Liver (tissue), 9 donors: ENCODE measurements around the gene ZNF681. TPM values are rescaled to one million over a fixed set of nuclear protein-coding genes. Genes with fewer than 3 reads are reported as not detected.

Experiments used
- DNase-seq: peaks from one replicate; pipeline ENCODE4 v3.0.0-alpha.2; 2017; ENCODE audit warnings: low spot score
- H3K27ac ChIP-seq, 2 donors: one replicate each; pipeline ENCODE4 v1.7.0; 2013; ENCODE audit warnings: inconsistent platforms in 2 of 2, low read length in 2 of 2, control low read depth in 1 of 2, low read depth in 1 of 2, mild to moderate bottlenecking in 1 of 2
- H3K27me3 ChIP-seq, 4 donors: one replicate each; pipeline versions ENCODE4 v1.6.1 to v1.7.0; 2013; ENCODE audit warnings: low read length in 3 of 4, inconsistent platforms in 1 of 4, mild to moderate bottlenecking in 1 of 4, moderate library complexity in 1 of 4; ENCODE audit not compliant: control insufficient read depth in 4 of 4, insufficient read depth in 4 of 4
- H3K36me3 ChIP-seq, 4 donors: one replicate each; pipeline versions ENCODE4 v1.6.1 to v1.7.0; 2013; ENCODE audit warnings: low read length in 3 of 4, mild to moderate bottlenecking in 3 of 4, low read depth in 1 of 4, moderate library complexity in 1 of 4; ENCODE audit not compliant: control insufficient read depth in 4 of 4, insufficient read depth in 3 of 4
- H3K4me1 ChIP-seq, 4 donors: one replicate each; pipeline versions ENCODE4 v1.6.1 to v1.7.0; 2013; ENCODE audit warnings: low read length in 3 of 4, mild to moderate bottlenecking in 3 of 4, moderate library complexity in 1 of 4; ENCODE audit not compliant: control insufficient read depth in 4 of 4, insufficient read depth in 4 of 4
- H3K4me3 ChIP-seq, 3 donors: one replicate each; pipeline versions ENCODE4 v1.6.1 to v1.7.0; 2013; ENCODE audit warnings: low read length in 3 of 3, control low read depth in 1 of 3, low read depth in 1 of 3, mild to moderate bottlenecking in 1 of 3
- H3K9ac ChIP-seq, 2 donors: one replicate each; pipeline ENCODE4 v1.7.0; 2013; ENCODE audit warnings: low read length in 2 of 2, mild to moderate bottlenecking in 2 of 2, moderate library complexity in 2 of 2, control low read depth in 1 of 2, low read depth in 1 of 2
- H3K9me3 ChIP-seq, 4 donors: one replicate each; pipeline versions ENCODE4 v1.6.1 to v1.7.0; 2013; ENCODE audit warnings: low read length in 3 of 4; ENCODE audit not compliant: control insufficient read depth in 4 of 4
- ATF3 ChIP-seq: IDR thresholded peaks from 2 replicates; pipeline ENCODE4 v1.6.1; 2016; ENCODE audit warnings: antibody characterized with exemption
- EGR1 ChIP-seq, 2 donors: IDR thresholded peaks; 2 replicates each; pipeline ENCODE4 v1.6.1; 2016 to 2018; ENCODE audit warnings: antibody characterized with exemption in 2 of 2, low read depth in 2 of 2
- FOXA1 ChIP-seq: IDR thresholded peaks from 2 replicates; pipeline ENCODE4 v1.6.1; 2016; ENCODE audit warnings: antibody characterized with exemption
- FOXA2 ChIP-seq: IDR thresholded peaks from 2 replicates; pipeline ENCODE4 v1.6.1; 2016; ENCODE audit warnings: antibody characterized with exemption
- GABPA ChIP-seq, 2 donors: IDR thresholded peaks in 1 of 2; conservative IDR thresholded peaks in 1 of 2; 2 replicates each; pipeline ENCODE4 v1.6.1; 2016; ENCODE audit warnings: antibody characterized with exemption in 2 of 2, mild to moderate bottlenecking in 1 of 2, moderate library complexity in 1 of 2
- HNF4A ChIP-seq, 2 donors: conservative IDR thresholded peaks; 2 replicates each; pipeline ENCODE4 v1.6.1; 2016; ENCODE audit warnings: antibody characterized with exemption in 2 of 2, mild to moderate bottlenecking in 2 of 2
- HNF4G ChIP-seq: IDR thresholded peaks from 2 replicates; pipeline ENCODE4 v1.6.1; 2016; ENCODE audit warnings: antibody characterized with exemption
- JUND ChIP-seq, 2 donors: IDR thresholded peaks; 2 replicates each; pipeline ENCODE4 v1.6.1; 2016; ENCODE audit warnings: antibody characterized with exemption in 2 of 2
- NR2F2 ChIP-seq: IDR thresholded peaks from 2 replicates; pipeline ENCODE4 v1.6.1; 2016; ENCODE audit warnings: antibody characterized with exemption
- RAD21 ChIP-seq, 2 donors: IDR thresholded peaks; 2 replicates each; pipeline ENCODE4 v1.6.1; 2016; ENCODE audit warnings: antibody characterized with exemption in 2 of 2, mild to moderate bottlenecking in 2 of 2
- REST ChIP-seq: IDR thresholded peaks from 2 replicates; pipeline ENCODE4 v1.6.1; 2016; ENCODE audit warnings: antibody characterized with exemption, mild to moderate bottlenecking
- RXRA ChIP-seq, 2 donors: IDR thresholded peaks; 2 replicates each; pipeline ENCODE4 v1.6.1; 2017 to 2018; ENCODE audit warnings: antibody characterized with exemption in 2 of 2, mild to moderate bottlenecking in 1 of 2
- SP1 ChIP-seq: IDR thresholded peaks from 2 replicates; pipeline ENCODE4 v1.6.1; 2018; ENCODE audit warnings: antibody characterized with exemption, mild to moderate bottlenecking
- TAF1 ChIP-seq: conservative IDR thresholded peaks from 2 replicates; pipeline ENCODE4 v1.6.1; 2016; ENCODE audit warnings: antibody characterized with exemption, mild to moderate bottlenecking
- YY1 ChIP-seq: IDR thresholded peaks from 2 replicates; pipeline ENCODE4 v1.6.1; 2016; ENCODE audit warnings: antibody characterized with exemption, mild to moderate bottlenecking
- ZBTB33 ChIP-seq: IDR thresholded peaks from 2 replicates; pipeline ENCODE4 v1.6.1; 2016; ENCODE audit warnings: antibody characterized with exemption
- WGBS: extraction: QIAGEN DNeasy Blood & Tissue Kit; methylation state at CpG from one replicate; pipeline ENCODE4 v1.1.7; 2013; 5-methylcytosine and 5-hydroxymethylcytosine counted together
- polyA plus RNA-seq, 2 donors: library from polyadenylated mRNA; stranded (reverse) in 1 of 2; unstranded in 1 of 2; fragments of 200-250 nt in 1 of 2; fragments of >200 nt in 1 of 2; fragmentation: Nextera tagmentation in 1 of 2; extraction: Ambion mirVana in 1 of 2; gene quantifications; one replicate each; pipeline versions ENCODE4 v1.2.1 to v1.2.3, GENCODE V29; 2013 to 2015
- total RNA-seq, 2 donors: library from RNA; depleted of rRNA; stranded (reverse); fragments of >200 nt; gene quantifications; one replicate each; pipeline ENCODE4 v1.2.3, GENCODE V29; 2014
- TF ChIP-seq, protein P1 (sequence below): fragments of 150-350 bp; IDR thresholded peaks from 2 replicates; pipeline ENCODE4 v1.5.1; 2017; ENCODE audit warnings: improper control_type of control experiment, low read depth, low read length; ENCODE audit not compliant: missing input control
- TF ChIP-seq, protein P2 (sequence below): IDR thresholded peaks from 2 replicates; pipeline ENCODE4 v1.6.1; 2016; ENCODE audit warnings: antibody characterized with exemption
- donor health status: healthy.
- donor health status: healthy.
- donor health status: healthy.
- donor health status: healthy.
- donor health status: healthy.

ZNF681 gene
- total and polyA plus RNA-seq, 4 donors: 0.06 to 2.8 (median 0.27) TPM

DNA sequence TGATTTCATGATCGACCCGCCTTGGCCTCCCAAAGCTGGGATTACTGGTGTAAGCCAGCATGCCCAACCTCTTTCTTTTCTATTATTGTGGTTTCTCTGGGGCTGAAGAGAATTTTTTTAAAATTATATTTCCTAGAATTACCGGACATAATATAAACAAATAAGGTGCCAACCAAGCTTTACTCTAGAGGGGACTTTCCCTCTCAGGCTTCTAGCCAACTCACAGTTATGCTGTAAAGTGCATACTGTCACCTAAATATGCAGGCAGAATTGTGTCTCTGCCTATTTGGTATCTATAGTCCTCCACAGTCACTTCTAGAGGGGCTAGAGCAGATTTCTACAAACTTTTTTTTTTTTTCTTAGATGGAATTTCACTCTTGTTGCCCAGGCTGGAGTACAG, 41.6 kb upstream of the ZNF681 start:
- H3K4me1 ChIP-seq: no peaks in the 10 kb centered on the region
- H3K36me3 ChIP-seq: no peaks in the 10 kb centered on the region
- 93% methylated on average over 3 of the region's 3 CpGs for WGBS
- H3K9ac ChIP-seq: no peak overlapping the region
- no peak overlapping the region for H3K27ac ChIP-seq
- no peak overlapping the region for H3K4me3 ChIP-seq
- DNase-seq: no peak
- no peaks in the 10 kb centered on the region for H3K27me3 ChIP-seq
- no peak for TF ChIP-seq ZBTB33
- no peak for TF ChIP-seq GABPA (IDR thresholded peaks at IDR 0.05 in 1 of 2, conservative IDR thresholded peaks at IDR 0.05 in 1 of 2)
- no peak for TF ChIP-seq ATF3
- TF ChIP-seq FOXA2: no peak
- no peak for TF ChIP-seq EGR1 (IDR thresholded peaks at IDR 0.05; ENCODE audit: low read depth in 2 of 2)
- no peak for TF ChIP-seq JUND (IDR thresholded peaks at IDR 0.05)
- TF ChIP-seq RAD21 (IDR thresholded peaks at IDR 0.05): no peak
- TF ChIP-seq HNF4A (conservative IDR thresholded peaks at IDR 0.05): no peak
- TF ChIP-seq YY1: no peak
- TF ChIP-seq, protein P1, sequence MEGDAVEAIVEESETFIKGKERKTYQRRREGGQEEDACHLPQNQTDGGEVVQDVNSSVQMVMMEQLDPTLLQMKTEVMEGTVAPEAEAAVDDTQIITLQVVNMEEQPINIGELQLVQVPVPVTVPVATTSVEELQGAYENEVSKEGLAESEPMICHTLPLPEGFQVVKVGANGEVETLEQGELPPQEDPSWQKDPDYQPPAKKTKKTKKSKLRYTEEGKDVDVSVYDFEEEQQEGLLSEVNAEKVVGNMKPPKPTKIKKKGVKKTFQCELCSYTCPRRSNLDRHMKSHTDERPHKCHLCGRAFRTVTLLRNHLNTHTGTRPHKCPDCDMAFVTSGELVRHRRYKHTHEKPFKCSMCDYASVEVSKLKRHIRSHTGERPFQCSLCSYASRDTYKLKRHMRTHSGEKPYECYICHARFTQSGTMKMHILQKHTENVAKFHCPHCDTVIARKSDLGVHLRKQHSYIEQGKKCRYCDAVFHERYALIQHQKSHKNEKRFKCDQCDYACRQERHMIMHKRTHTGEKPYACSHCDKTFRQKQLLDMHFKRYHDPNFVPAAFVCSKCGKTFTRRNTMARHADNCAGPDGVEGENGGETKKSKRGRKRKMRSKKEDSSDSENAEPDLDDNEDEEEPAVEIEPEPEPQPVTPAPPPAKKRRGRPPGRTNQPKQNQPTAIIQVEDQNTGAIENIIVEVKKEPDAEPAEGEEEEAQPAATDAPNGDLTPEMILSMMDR: no peak
- TF ChIP-seq REST: no peak
- peaks cover 0 to 9% (median 1%) of the 10 kb centered on the region in 4 donors for H3K9me3 ChIP-seq

GRCh38 chr19:23799321-23799720, 40.6 kb upstream of the ZNF681 start:
- DNase-seq: no peak
- Histone ChIP-seq H3K27ac (no peak overlapping the region), H3K27me3 (no peaks in the 10 kb centered on the region), H3K9ac (no peak overlapping the region), H3K4me1 (no peaks in the 10 kb centered on the region), H3K4me3 (no peak overlapping the region), H3K36me3 (no peaks in the 10 kb centered on the region), H3K9me3 (peaks cover 0 to 5% (median 1%) of the 10 kb centered on the region in 4 donors)
- 75% methylated on average over 3 of the region's 5 CpGs for WGBS
- TF ChIP-seq RAD21 (IDR thresholded peaks at IDR 0.05): no peak
- TF ChIP-seq, protein P2, sequence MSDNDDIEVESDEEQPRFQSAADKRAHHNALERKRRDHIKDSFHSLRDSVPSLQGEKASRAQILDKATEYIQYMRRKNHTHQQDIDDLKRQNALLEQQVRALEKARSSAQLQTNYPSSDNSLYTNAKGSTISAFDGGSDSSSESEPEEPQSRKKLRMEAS: no peak
- no peak for TF ChIP-seq GABPA (IDR thresholded peaks at IDR 0.05 in 1 of 2, conservative IDR thresholded peaks at IDR 0.05 in 1 of 2)
- no peak for TF ChIP-seq FOXA2
- no peak for TF ChIP-seq ZBTB33
- TF ChIP-seq, protein P1: no peak
- no peak for TF ChIP-seq JUND (IDR thresholded peaks at IDR 0.05)
- no peak for TF ChIP-seq SP1
- no peak for TF ChIP-seq YY1
- TF ChIP-seq TAF1: no peak
- no peak for TF ChIP-seq ATF3
- TF ChIP-seq HNF4G: no peak
- no peak for TF ChIP-seq FOXA1
- TF ChIP-seq RXRA (IDR thresholded peaks at IDR 0.05): no peak
- no peak for TF ChIP-seq EGR1 (IDR thresholded peaks at IDR 0.05; ENCODE audit: low read depth in 2 of 2)
- TF ChIP-seq NR2F2: no peak
